ENCODE results near the gene ADRB2. TPM values are rescaled to one million over a fixed set of nuclear protein-coding genes. Genes with fewer than 3 reads are reported as not detected.

ADRB2 gene
- total RNA-seq, 2 experiments from 2014 or later = 4.4 to 16.8 TPM

DNA sequence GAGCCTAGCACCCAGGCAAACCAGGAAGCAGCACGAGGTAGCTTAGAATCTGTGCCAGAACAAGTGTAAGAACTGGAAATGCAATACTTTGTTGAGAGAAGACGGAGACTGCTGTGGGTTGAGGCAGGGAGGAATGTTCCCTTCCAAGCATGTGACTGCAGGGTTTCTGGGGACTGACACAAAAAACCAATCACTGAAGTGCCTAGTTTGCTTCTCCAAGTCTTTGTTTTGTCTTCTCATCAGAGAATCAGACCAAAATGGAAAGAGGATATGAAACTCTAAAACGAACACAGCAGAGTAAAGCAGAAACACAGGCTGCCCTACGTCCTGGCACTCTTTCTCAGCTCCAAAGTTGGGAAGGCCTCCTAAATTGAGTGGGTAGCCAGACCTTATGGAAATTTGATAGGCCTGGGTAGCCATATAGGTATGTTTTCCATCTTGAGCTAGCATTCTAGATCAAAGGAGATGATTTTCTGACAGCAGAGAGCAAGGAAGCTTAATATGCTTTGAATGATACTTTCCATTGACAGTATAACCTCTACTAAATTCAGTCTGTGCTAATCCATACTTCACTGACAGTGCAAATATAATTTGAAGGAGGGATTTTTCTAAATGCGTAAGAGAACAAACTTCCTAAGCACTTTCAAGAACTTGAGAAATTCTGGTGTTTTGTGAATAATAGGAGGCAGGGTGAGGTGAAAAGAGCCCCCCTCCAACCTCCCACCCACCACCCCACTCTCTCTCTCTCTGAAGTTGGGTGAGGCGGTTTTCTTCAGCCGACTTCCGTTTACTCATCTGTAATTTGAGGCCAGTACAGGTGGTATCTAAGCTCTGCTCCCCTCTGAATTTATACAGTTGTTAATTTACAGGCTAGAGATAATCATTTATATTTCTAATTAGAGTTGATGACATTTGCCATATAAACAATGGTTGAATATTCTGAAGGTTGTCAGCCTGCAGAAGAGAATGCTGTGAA, 5.5 kb downstream of the ADRB2 start:
- POLR2A ChIA-PET = interaction anchor here (0.5 to 5.7 kb wide), 21 partner anchors 10 to 465 kb away, joined by 3 to 34 read pairs (median 4); no protein-coding TSS in a partner anchor
- BruUV-seq (replicated peaks) = no TSS peak
- Histone ChIP-seq H3K27ac (ENCODE audit: low read depth, low read length, poor library complexity, severe bottlenecking) (peak overlapping the region; percentile 95), H3K9me2 (ENCODE audit: insufficient read depth, low read length) (no peaks in the 10 kb centered on the region), H3K4me1 (ENCODE audit: insufficient read depth, low read length, poor library complexity, severe bottlenecking) (peaks cover 72% of the 10 kb centered on the region), H4K20me1 (ENCODE audit: insufficient read depth, low read length) (no peaks in the 10 kb centered on the region), H3K9me3 (ENCODE audit: low read length) (no peaks in the 10 kb centered on the region), H3K36me3 (ENCODE audit: insufficient read depth, low read length) (no peaks in the 10 kb centered on the region), H3K79me2 (ENCODE audit: insufficient read depth, low read depth, low read length) (peaks cover 87% of the 10 kb centered on the region), H2AFZ (ENCODE audit: low read length) (peak overlapping the region; percentile 18; the same call in 1 of the 2 replicates), H3K4me2 (ENCODE audit: low read length) (peak overlapping the region; percentile 85), H3K4me3 (ENCODE audit: low read depth, low read length, poor library complexity, severe bottlenecking) (peak overlapping the region; percentile 76)
- DNase-seq (ENCODE audit: low spot score) = peak; percentile 86
- TF ChIP-seq, protein P1, sequence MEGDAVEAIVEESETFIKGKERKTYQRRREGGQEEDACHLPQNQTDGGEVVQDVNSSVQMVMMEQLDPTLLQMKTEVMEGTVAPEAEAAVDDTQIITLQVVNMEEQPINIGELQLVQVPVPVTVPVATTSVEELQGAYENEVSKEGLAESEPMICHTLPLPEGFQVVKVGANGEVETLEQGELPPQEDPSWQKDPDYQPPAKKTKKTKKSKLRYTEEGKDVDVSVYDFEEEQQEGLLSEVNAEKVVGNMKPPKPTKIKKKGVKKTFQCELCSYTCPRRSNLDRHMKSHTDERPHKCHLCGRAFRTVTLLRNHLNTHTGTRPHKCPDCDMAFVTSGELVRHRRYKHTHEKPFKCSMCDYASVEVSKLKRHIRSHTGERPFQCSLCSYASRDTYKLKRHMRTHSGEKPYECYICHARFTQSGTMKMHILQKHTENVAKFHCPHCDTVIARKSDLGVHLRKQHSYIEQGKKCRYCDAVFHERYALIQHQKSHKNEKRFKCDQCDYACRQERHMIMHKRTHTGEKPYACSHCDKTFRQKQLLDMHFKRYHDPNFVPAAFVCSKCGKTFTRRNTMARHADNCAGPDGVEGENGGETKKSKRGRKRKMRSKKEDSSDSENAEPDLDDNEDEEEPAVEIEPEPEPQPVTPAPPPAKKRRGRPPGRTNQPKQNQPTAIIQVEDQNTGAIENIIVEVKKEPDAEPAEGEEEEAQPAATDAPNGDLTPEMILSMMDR (conservative IDR thresholded peaks at IDR 0.05; ENCODE audit: low read length) = no peak
- no peak for TF ChIP-seq EZH2phosphoT487 (IDR thresholded peaks at IDR 0.05; ENCODE audit: borderline replicate concordance, low read depth, low read length)
- CTCF ChIA-PET (ENCODE audit: unreplicated experiment) = interaction anchor here (0.9 to 2.6 kb wide), 4 partner anchors 11 to 101 kb away, joined by 3 to 8 read pairs (median 3); no protein-coding TSS in a partner anchor
- intact Hi-C loops (cut with micrococcal nuclease; ENCODE audit: unreplicated experiment) = loop anchor here (1.0 to 10.0 kb wide), 5 partner anchors 23 to 1723 kb away; partner anchors contain the start of genes CSNK1A1, FBXO38 and GRPEL2

DNA sequence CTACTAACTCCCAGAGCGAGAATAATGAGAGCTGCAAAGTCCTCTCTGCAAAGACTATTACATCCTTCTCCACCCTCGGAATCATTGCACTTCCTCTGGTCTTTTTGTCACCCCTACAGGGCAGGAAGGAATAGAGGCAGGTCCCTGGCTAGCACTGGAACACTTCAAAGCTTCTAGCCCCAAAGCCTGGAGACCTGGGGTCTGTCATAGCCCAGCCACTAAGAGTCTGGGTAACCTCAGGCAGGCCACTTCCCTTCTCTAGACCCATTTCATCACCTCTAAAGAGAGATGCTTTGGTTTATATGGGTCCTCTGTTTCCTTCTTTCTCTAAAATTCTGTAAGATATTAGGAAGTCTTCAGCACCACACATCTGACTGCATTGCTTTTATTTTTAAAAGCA, 6.7 kb downstream of the ADRB2 start:
- BruUV-seq (replicated peaks) = no TSS peak
- Histone ChIP-seq H3K4me1 (ENCODE audit: insufficient read depth, low read length, poor library complexity, severe bottlenecking) (peaks cover 79% of the 10 kb centered on the region), H4K20me1 (ENCODE audit: insufficient read depth, low read length) (no peaks in the 10 kb centered on the region), H3K4me2 (ENCODE audit: low read length) (peak overlapping the region; percentile 85), H3K9me3 (ENCODE audit: low read length) (no peaks in the 10 kb centered on the region), H3K4me3 (ENCODE audit: low read depth, low read length, poor library complexity, severe bottlenecking) (peak overlapping the region; percentile 76), H3K9me2 (ENCODE audit: insufficient read depth, low read length) (no peaks in the 10 kb centered on the region), H2AFZ (ENCODE audit: low read length) (no peak overlapping the region; the same call in 1 of the 2 replicates), H3K27ac (ENCODE audit: low read depth, low read length, poor library complexity, severe bottlenecking) (peak overlapping the region; percentile 95), H3K36me3 (ENCODE audit: insufficient read depth, low read length) (no peaks in the 10 kb centered on the region), H3K79me2 (ENCODE audit: insufficient read depth, low read depth, low read length) (peaks cover 74% of the 10 kb centered on the region)
- CTCF ChIA-PET (ENCODE audit: unreplicated experiment) = interaction anchor here (2.6 kb wide), 1 partner anchor 12 kb away, joined by 8 read pairs; no protein-coding TSS in a partner anchor
- intact Hi-C loops (cut with micrococcal nuclease; ENCODE audit: unreplicated experiment) = loop anchor here (5.0 to 10.0 kb wide), 4 partner anchors 451 to 1722 kb away; partner anchors contain the start of genes CSNK1A1, FBXO38 and GRPEL2
- DNase-seq (ENCODE audit: low spot score) = peak; percentile 61
- TF ChIP-seq, protein P1 (conservative IDR thresholded peaks at IDR 0.05; ENCODE audit: low read length) = no peak
- no peak for TF ChIP-seq EZH2phosphoT487 (IDR thresholded peaks at IDR 0.05; ENCODE audit: borderline replicate concordance, low read depth, low read length)
- POLR2A ChIA-PET = interaction anchor here (0.6 to 5.7 kb wide), 10 partner anchors 9 to 71 kb away, joined by 3 to 34 read pairs (median 10); no protein-coding TSS in a partner anchor
